AG04449 (cell line): ENCODE measurements around the gene B3GNT7.

Source experiments
- CTCF ChIA-PET: fragments of 350-600 bp; formaldehyde crosslinking; extraction: SDS; loops from one replicate; lab custom pipeline; 2021; ENCODE audit warnings: antibody characterized with exemption; lab: Yijun Ruan, JAX
- POLR2A ChIA-PET: fragments of 400-600, 350-600 bp; formaldehyde crosslinking; extraction: SDS; loops from one replicate; lab custom pipeline; 2020; ENCODE audit warnings: antibody characterized with exemption, inconsistent platforms; lab: Yijun Ruan, JAX
- DNase-seq: peaks from one replicate; pipeline ENCODE4 v3.0.0-alpha.2; 2010; ENCODE audit warnings: low read depth, low spot score
- H3K4me3 ChIP-seq: 2 replicates; pipeline ENCODE4 v1.5.1; 2011; ENCODE audit warnings: low read depth, mild to moderate bottlenecking, control low read depth, low read length
- TF ChIP-seq, protein P1 (sequence below): IDR thresholded peaks from one replicate; pipeline ENCODE4 v1.5.1; 2011; ENCODE audit warnings: mild to moderate bottlenecking, moderate library complexity, low read length, control low read depth, inconsistent platforms; ENCODE audit not compliant: insufficient read depth; ENCODE audit errors: missing control alignments

Gene B3GNT7

DNA sequence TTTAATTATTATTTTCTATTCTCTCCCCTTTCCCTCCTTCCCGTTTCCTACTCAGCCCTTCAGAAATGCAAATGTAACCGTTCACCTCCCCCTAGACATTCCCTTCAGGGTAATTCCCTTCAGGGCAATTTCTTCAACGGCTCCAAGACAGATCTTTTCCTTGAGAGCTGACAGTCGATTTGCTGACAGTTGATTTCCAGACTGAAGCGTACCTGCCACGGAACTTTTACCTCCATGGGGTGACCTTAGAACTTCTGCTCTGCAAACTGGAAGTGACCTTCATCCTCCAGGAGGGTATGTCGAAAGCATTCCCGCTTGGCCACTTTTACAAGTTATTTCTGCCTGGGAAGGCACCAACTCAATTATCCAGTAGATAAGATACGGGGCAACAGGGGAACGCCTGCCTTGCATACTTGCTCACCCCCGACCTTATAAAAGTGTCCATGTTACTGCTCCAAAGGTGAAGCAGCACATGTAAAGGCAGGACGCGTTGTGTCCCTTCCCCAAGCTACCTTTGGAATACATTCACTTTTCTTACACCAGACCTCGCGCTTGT lies 18.5 kb downstream of the B3GNT7 start:
- H3K4me3 ChIP-seq = no peak overlapping the region
- ChIA-PET POLR2A (no interaction called here), CTCF (interaction anchor here (0.9 to 14.8 kb wide), 14 partner anchors 12 to 311 kb away, joined by 3 to 218 read pairs (median 8); no protein-coding TSS in a partner anchor)
- DNase-seq = no peak
- TF ChIP-seq, protein P1, sequence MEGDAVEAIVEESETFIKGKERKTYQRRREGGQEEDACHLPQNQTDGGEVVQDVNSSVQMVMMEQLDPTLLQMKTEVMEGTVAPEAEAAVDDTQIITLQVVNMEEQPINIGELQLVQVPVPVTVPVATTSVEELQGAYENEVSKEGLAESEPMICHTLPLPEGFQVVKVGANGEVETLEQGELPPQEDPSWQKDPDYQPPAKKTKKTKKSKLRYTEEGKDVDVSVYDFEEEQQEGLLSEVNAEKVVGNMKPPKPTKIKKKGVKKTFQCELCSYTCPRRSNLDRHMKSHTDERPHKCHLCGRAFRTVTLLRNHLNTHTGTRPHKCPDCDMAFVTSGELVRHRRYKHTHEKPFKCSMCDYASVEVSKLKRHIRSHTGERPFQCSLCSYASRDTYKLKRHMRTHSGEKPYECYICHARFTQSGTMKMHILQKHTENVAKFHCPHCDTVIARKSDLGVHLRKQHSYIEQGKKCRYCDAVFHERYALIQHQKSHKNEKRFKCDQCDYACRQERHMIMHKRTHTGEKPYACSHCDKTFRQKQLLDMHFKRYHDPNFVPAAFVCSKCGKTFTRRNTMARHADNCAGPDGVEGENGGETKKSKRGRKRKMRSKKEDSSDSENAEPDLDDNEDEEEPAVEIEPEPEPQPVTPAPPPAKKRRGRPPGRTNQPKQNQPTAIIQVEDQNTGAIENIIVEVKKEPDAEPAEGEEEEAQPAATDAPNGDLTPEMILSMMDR = no peak

DNA sequence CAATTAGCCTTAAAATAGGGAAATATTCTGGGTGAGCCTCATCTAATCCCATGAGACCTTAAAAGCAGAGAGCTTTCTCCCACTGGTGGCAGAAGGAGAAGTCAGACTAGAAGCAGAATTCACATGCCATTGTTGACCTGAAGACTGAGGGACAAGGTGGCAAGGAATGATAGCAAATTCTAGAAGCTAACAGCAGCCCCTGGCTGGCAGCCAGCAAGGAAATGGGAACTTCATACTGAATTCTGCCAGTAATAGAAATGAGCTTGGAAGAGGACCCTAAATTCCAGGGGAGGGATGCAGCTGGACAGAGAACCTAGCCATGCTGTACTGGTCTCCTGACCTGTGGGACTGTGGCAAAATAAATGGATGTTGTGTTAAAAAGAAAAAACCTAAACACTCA lies 19.5 kb downstream of the B3GNT7 start:
- CTCF ChIA-PET = interaction anchor here (0.7 to 14.8 kb wide), 8 partner anchors 15 to 428 kb away, joined by 3 to 218 read pairs (median 5); no protein-coding TSS in a partner anchor
- POLR2A ChIA-PET = no interaction called here
- no peak overlapping the region for H3K4me3 ChIP-seq
- TF ChIP-seq, protein P1 = no peak
- no peak for DNase-seq

DNA sequence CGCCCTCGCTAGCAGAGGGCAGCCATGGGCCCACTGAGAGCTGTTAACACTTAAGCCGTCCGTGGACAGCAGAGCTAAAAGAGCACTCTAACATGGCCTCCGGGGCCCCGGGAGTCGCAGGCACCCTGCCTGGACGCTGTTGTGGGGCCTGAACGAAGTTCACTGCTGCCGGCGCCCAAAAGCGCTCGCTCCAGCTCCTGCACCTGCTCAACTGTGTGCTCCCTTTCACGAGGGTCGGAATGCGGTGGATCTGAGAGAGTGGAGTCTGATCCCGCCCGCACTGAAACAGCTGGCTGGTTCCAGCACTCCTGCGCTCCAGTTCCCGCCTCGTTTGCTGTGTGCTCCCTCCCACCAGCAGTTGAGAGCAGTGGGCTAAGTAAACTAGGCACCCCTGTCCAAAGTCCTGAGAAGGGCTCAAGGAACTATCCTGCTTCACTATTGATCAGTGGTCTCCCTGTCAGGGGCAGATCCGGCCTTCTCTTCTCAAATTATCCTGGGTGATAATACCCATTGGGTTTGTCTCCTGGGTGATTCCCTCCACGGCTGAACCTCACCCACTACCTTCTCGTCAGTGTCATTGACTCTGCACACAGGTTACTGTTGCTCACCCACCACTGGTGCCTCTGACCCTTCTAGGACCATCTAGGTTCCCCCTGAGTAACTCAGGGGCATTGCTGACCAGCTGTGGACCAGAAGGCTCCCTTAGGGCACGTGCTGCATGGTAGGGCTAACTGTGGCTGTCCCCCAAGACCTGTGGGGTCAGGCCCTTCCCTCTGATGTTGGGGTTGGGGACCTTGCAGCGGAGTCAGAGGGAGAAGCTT lies 23.5 kb downstream of the B3GNT7 start:
- ChIA-PET POLR2A (no interaction called here), CTCF (interaction anchor here (1.1 to 14.8 kb wide), 3 partner anchors 12 to 192 kb away, joined by 3 to 218 read pairs (median 11); no protein-coding TSS in a partner anchor)
- no peak overlapping the region for H3K4me3 ChIP-seq
- DNase-seq = no peak
- TF ChIP-seq, protein P1 = no peak

DNA sequence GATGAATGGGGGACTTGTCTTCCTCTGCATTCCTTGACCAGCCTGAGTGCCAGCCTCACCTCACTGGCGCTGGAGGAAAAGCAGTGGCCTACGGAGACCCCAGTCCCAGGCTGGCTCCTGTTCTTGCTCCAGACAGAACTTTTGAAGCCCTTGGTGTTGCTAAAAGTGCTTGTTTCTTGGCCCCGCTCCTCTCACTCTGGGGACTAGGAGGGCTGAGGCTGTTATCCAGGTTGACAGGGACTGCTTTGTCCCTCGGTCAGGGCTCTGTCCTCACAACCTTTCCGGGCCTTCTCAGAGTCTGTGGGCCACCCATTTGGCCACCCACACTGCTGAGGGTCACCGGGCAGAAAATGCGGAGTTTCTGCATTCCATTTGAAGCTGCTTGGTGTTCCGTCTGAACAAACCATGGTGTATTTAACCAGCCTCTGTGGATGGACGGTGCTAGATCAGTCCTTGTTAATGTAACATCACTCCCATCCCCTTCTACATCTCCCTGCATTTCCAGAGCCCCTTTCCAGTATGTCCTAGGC lies 25.6 kb downstream of the B3GNT7 start:
- TF ChIP-seq, protein P1 = no peak
- ChIA-PET CTCF (interaction anchor here (0.9 to 2.4 kb wide), 4 partner anchors 8 to 125 kb away, joined by 3 to 11 read pairs (median 7); no protein-coding TSS in a partner anchor), POLR2A (no interaction called here)
- DNase-seq = no peak
- H3K4me3 ChIP-seq = no peak overlapping the region

DNA sequence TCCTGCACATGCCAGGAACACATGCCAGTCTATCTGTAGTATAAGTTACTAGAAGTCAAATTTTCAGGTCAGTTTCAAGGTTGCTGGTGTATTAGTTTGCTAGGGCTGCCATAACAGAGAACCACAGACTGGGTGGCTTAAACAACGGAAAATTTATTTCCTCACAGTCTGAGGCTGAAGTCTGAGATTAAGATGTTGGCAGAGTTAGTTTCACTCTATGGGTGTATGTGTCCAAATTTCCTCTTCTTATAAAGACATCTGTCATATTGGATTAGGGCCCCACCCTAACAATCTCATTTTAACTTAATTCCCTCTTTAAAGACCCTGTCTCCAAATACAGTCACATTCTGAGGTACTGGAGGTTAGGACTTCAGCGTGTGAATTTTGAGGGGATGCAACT lies 26.5 kb downstream of the B3GNT7 start:
- H3K4me3 ChIP-seq = no peak overlapping the region
- ChIA-PET POLR2A (no interaction called here), CTCF (interaction anchor here (1.0 to 1.2 kb wide), 3 partner anchors 9 to 10 kb away, joined by 3 to 9 read pairs (median 5); no protein-coding TSS in a partner anchor)
- DNase-seq = no peak
- TF ChIP-seq, protein P1 = no peak

DNA sequence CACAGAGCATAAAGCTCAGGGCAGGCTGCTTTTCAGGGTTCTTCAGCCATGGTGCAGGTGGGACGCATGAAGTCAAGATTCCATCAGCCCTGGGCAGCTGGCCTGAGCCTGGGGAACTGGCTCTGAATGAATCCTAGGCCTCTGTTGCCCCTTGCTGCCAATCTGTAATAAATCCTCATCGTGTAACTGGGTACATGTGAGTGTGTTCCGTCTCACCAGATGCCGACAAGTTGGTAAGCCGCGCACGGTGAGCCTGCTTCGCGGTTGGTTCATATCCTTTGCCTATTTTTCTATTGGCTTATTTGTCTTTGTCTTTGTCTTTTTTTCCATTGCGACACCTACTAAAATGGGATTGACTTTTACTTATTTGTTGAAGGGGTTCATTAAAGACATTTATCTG lies 27.7 kb downstream of the B3GNT7 start:
- no peak for DNase-seq
- TF ChIP-seq, protein P1 = no peak
- POLR2A ChIA-PET = no interaction called here
- CTCF ChIA-PET = interaction anchor here (1.0 to 1.2 kb wide), 2 partner anchors 8 to 11 kb away, joined by 3 to 9 read pairs; no protein-coding TSS in a partner anchor
- no peak overlapping the region for H3K4me3 ChIP-seq
